K562 (cell line): ENCODE measurements around the gene FOXN3. TPM values are rescaled to one million over a fixed set of nuclear protein-coding genes. Genes with fewer than 3 reads are reported as not detected.

ENCODE experiments used
- ATAC-seq: fragments of 200-7000 bp; cut with Tn5 transposase; 3 replicates; pipeline ENCODE4 v1.9.1; 2020; ENCODE audit warnings: moderate library complexity
- BruUV-seq: library from RNA; stranded (reverse); fragments of 400-500 nt; replicated peaks from 2 replicates; lab custom pipeline; 2021; lab: Mats Ljungman, UMichigan
- CTCF ChIA-PET: fragments of 300-600 bp; formaldehyde crosslinking; extraction: SDS; loops from one replicate; lab custom pipeline; 2021; ENCODE audit warnings: low intra/inter-chr PET ratio; lab: Yijun Ruan, JAX
- POLR2A ChIA-PET: fragments of 300-600, 350-650 bp; sonication (Branson Sonifier 250); formaldehyde crosslinking; extraction: SDS; loops from one replicate; lab custom pipeline; 2021; ENCODE audit warnings: antibody characterized with exemption, inconsistent platforms; lab: Yijun Ruan, JAX
- DNase-seq, 4 experiments: peaks; one replicate each; pipeline versions ENCODE4 v3.0.0 to v3.0.0-alpha.2; 2011 to 2018; ENCODE audit warnings: low spot score in 3 of 4, mixed read lengths in 3 of 4; ENCODE audit errors: extremely low read depth in 1 of 4
- FAIRE-seq: peaks from 2 replicates; lab custom pipeline; 2011; peaks lifted over from hg19 to GRCh38; lab: Jason Lieb, UNC
- H2AFZ ChIP-seq: 2 replicates; pipeline ENCODE4 v1.6.0; 2011; ENCODE audit warnings: low read depth, low read length, control low read depth, inconsistent platforms
- H3K27ac ChIP-seq: fragments of 200-600 bp; 3 replicates; pipeline ENCODE4 v1.8.0; 2011; ENCODE audit warnings: low read depth, mild to moderate bottlenecking, control low read depth, inconsistent platforms, low read length, moderate library complexity, mixed read lengths; ENCODE audit errors: extremely low read depth
- H3K27me3 ChIP-seq, 2 experiments: fragments of 300-600 bp in 1 of 2; 2 replicates in 1 of 2; 3 replicates in 1 of 2; pipeline versions ENCODE4 v1.6.0 to v1.8.0; 2011; ENCODE audit warnings: inconsistent platforms in 2 of 2, low read length in 2 of 2, mild to moderate bottlenecking in 1 of 2, mixed read lengths in 1 of 2, moderate library complexity in 1 of 2; ENCODE audit not compliant: control insufficient read depth in 2 of 2, insufficient read depth in 2 of 2
- H3K36me3 ChIP-seq: fragments of 300-600 bp; 3 replicates; pipeline ENCODE4 v1.8.0; 2011; ENCODE audit warnings: mild to moderate bottlenecking, low read length, inconsistent platforms; ENCODE audit not compliant: control insufficient read depth, insufficient read depth
- H3K4me1 ChIP-seq, 2 experiments: fragments of 200-600 bp in 1 of 2; replicated peaks in 1 of 2; 2 replicates in 1 of 2; 3 replicates in 1 of 2; pipeline versions ENCODE4 v1.5.1 to v1.8.0; 2011; ENCODE audit warnings: inconsistent platforms in 2 of 2, low read length in 2 of 2, mild to moderate bottlenecking in 1 of 2, mixed read lengths in 1 of 2, moderate library complexity in 1 of 2; ENCODE audit not compliant: control insufficient read depth in 2 of 2, insufficient read depth in 2 of 2
- H3K4me2 ChIP-seq: 2 replicates; pipeline ENCODE4 v1.6.1; 2011; ENCODE audit warnings: low read length, control low read depth, inconsistent platforms, mixed read lengths; ENCODE audit not compliant: insufficient read depth
- H3K4me3 ChIP-seq: fragments of 200-600 bp; sonication (generic), shearing (Covaris generic); 2 replicates; pipeline ENCODE4 v1.5.1; 2016; ENCODE audit warnings: control low read depth, inconsistent platforms
- H3K79me2 ChIP-seq: fragments of 200-600 bp; 3 replicates; pipeline ENCODE4 v1.8.0; 2011; ENCODE audit warnings: low read length, inconsistent platforms; ENCODE audit not compliant: control insufficient read depth, insufficient read depth
- H3K9ac ChIP-seq, 2 experiments: 2 replicates each; pipeline versions ENCODE4 v1.6.0 to v1.6.1; 2011; ENCODE audit warnings: low read depth in 2 of 2, low read length in 2 of 2, control low read depth in 1 of 2, inconsistent platforms in 1 of 2, mild to moderate bottlenecking in 1 of 2, mixed read lengths in 1 of 2; ENCODE audit not compliant: insufficient read depth in 1 of 2
- H3K9me1 ChIP-seq: one replicate; pipeline ENCODE4 v1.6.0; 2011; ENCODE audit warnings: inconsistent platforms, mild to moderate bottlenecking, low read length, moderate library complexity; ENCODE audit not compliant: control insufficient read depth, insufficient read depth
- H3K9me3 ChIP-seq: replicated peaks from 2 replicates; pipeline ENCODE4 v1.5.1; 2011; ENCODE audit warnings: low read depth, low read length, inconsistent platforms; ENCODE audit not compliant: control insufficient read depth, insufficient read depth
- H4K20me1 ChIP-seq: replicated peaks from 2 replicates; pipeline ENCODE4 v1.6.1; 2011; ENCODE audit warnings: low read length, inconsistent platforms, mixed read lengths; ENCODE audit not compliant: control insufficient read depth, insufficient read depth
- GTF2F1 ChIP-seq: IDR thresholded peaks from 2 replicates; pipeline ENCODE4 v1.6.1; 2011; ENCODE audit warnings: low read depth, low read length, improper control_type of control experiment
- HNRNPLL ChIP-seq: fragments of 200-400 bp; formaldehyde crosslinking; IDR thresholded peaks from 2 replicates; pipeline ENCODE4 v1.6.1; 2017; ENCODE audit warnings: low read length, low read depth, mild to moderate bottlenecking; ENCODE audit not compliant: poor library complexity, severe bottlenecking
- MCM7 ChIP-seq, 2 experiments: fragments of 450-650 bp; IDR thresholded peaks; 2 replicates each; pipeline ENCODE4 v1.6.1; 2016 to 2018
- NFATC3 ChIP-seq: fragments of 450-650 bp; IDR thresholded peaks from 2 replicates; pipeline ENCODE4 v1.6.1; 2017; ENCODE audit warnings: mild to moderate bottlenecking
- SAFB2 ChIP-seq: fragments of 200-400 bp; formaldehyde crosslinking; IDR thresholded peaks from 2 replicates; pipeline ENCODE4 v1.6.1; 2018; ENCODE audit warnings: borderline replicate concordance, low read length, low read depth, moderate library complexity; ENCODE audit not compliant: severe bottlenecking
- SMARCE1 ChIP-seq: fragments of 450-650 bp; IDR thresholded peaks from 2 replicates; pipeline ENCODE4 v1.7.1; 2016; ENCODE audit warnings: mild to moderate bottlenecking
- TAF15 ChIP-seq: fragments of 200-400 bp; formaldehyde crosslinking; IDR thresholded peaks from 2 replicates; pipeline ENCODE4 v1.6.1; 2017; ENCODE audit warnings: mild to moderate bottlenecking, low read depth, low read length, moderate library complexity
- THRB ChIP-seq: fragments of 450-650 bp; formaldehyde crosslinking; conservative IDR thresholded peaks from 2 replicates; pipeline ENCODE4 v1.4.0; 2022; ENCODE audit warnings: mild to moderate bottlenecking, missing genetic modification characterization
- TRIM25 ChIP-seq: fragments of 450-650 bp; IDR thresholded peaks from 2 replicates; pipeline ENCODE4 v1.7.0; 2016; ENCODE audit warnings: borderline replicate concordance
- TSC22D4 ChIP-seq: fragments of 450-650 bp; IDR thresholded peaks from 2 replicates; pipeline ENCODE4 v1.6.1; 2016; ENCODE audit warnings: missing genetic modification characterization, missing biosample characterization, control low read depth
- U2AF2 ChIP-seq: fragments of 200-400 bp; formaldehyde crosslinking; optimal IDR thresholded peaks from 2 replicates; pipeline ENCODE3; 2017; ENCODE audit warnings: low read depth, mild to moderate bottlenecking, low read length
- VEZF1 ChIP-seq: fragments of 200-800 bp; sonication (Bioruptor generic); IDR thresholded peaks from 2 replicates; pipeline ENCODE4 v1.6.1; 2017; ENCODE audit warnings: missing genetic modification characterization, missing compliant biosample characterization
- ZNF212 ChIP-seq: fragments of 450-650 bp; formaldehyde crosslinking; IDR thresholded peaks from 2 replicates; pipeline ENCODE4 v1.4.0; 2020; ENCODE audit warnings: mild to moderate bottlenecking
- ZNF263 ChIP-seq: sonication (generic); formaldehyde crosslinking; IDR thresholded peaks from 2 replicates; pipeline ENCODE4 v1.8.0; 2022; ENCODE audit warnings: mild to moderate bottlenecking, missing genetic modification reagents, borderline replicate concordance
- ZNF511 ChIP-seq: sonication (generic); formaldehyde crosslinking; IDR thresholded peaks from 2 replicates; pipeline ENCODE4 v1.8.0; 2022; ENCODE audit warnings: mild to moderate bottlenecking, missing genetic modification reagents
- ZNF699 ChIP-seq: fragments of 250-450 bp; sonication (Bioruptor Pico); IDR thresholded peaks from 2 replicates; pipeline ENCODE4 v1.8.0; 2021; ENCODE audit warnings: mild to moderate bottlenecking, moderate library complexity; ENCODE audit not compliant: insufficient replicate concordance
- WGBS: fragments of 100-300 bp; shearing (Covaris generic); methylation state at CpG from one replicate; pipeline ENCODE4 v1.1.6; 2016; ENCODE audit warnings: low coverage, mixed read lengths; ENCODE audit not compliant: insufficient coverage; ENCODE audit errors: missing lambda C conversion rate; 5-methylcytosine and 5-hydroxymethylcytosine counted together
- in situ Hi-C: fragments of 300-500 bp; cut with MboI; formaldehyde crosslinking; loops from 4 replicates; pipeline ENCODE4 v1.15.0; 2018; ENCODE audit warnings: inconsistent platforms, mixed read lengths
- intact Hi-C: fragments of 100-400 bp; cut with micrococcal nuclease; formaldehyde crosslinking; loops from 2 replicates; pipeline ENCODE4 v1.14.2; 2022
- polyA plus RNA-seq, 8 experiments: library from polyadenylated mRNA; depleted of rRNA in 4 of 8; stranded (reverse) in 5 of 8; unstranded in 3 of 8; fragments of >200 nt; fragmentation: Nextera tagmentation in 2 of 8; fragmentation: Illumina TruSeq in 1 of 8; extraction: Ambion mirVana in 2 of 8; extraction: Trizol in 1 of 8; gene quantifications; 2 replicates each; pipeline versions ENCODE4 v1.2.1 to v1.2.3, GENCODE V29; 2011 to 2014; ENCODE audit warnings: inconsistent platforms in 1 of 8, missing spikeins in 1 of 8
- total RNA-seq, 7 experiments: library from RNA; depleted of rRNA in 6 of 7; stranded (reverse); fragments of >200 nt in 6 of 7; fragmentation: Illumina TruSeq in 2 of 7; extraction: Trizol in 2 of 7; gene quantifications; 2 replicates each; pipeline versions ENCODE4 v1.2.1 to v1.2.3, GENCODE V29; 2011 to 2021; ENCODE audit warnings: low replicate concordance in 1 of 7

The FOXN3 gene
- total and polyA plus RNA-seq, 9 of the 15 experiments (the other 6 are each of a cell fraction or from before 2014, with no cell fraction given) = 0.07 to 1.3 (median 0.40) TPM

GRCh38 chr14:89429199-89430181, 12.5 kb upstream of the FOXN3 start:
- Histone ChIP-seq H3K27ac (no peak overlapping the region), H3K36me3 (no peaks in the 10 kb centered on the region), H4K20me1 (no peaks in the 10 kb centered on the region), H3K9ac (no peak overlapping the region), H3K27me3 (peaks cover 0 to 11% of the 10 kb centered on the region in 2 experiments; a peak in 3 of 5 replicates), H3K4me1 (no peaks in the 10 kb centered on the region), H2AFZ (no peak overlapping the region), H3K79me2 (no peaks in the 10 kb centered on the region), H3K4me2 (no peak overlapping the region), H3K9me1 (no peaks in the 10 kb centered on the region), H3K4me3 (no peak overlapping the region), H3K9me3 (no peaks in the 10 kb centered on the region)
- ChIA-PET CTCF (no interaction called here), POLR2A (interaction anchor here (0.7 kb wide), 2 partner anchors 218 to 1983 kb away, joined by 3 read pairs; no protein-coding TSS in a partner anchor)
- BruUV-seq = no TSS peak
- WGBS = 3% methylated on average over 14 of the region's 14 CpGs
- intact Hi-C loops (no loop called here), in situ Hi-C loops (no loop called here)
- FAIRE-seq (no peak), ATAC-seq (no peak), DNase-seq (no peak)
- TF ChIP-seq U2AF2 (no peak), THRB (CRISPR knock-in tag) (no peak), GTF2F1 (no peak), SMARCE1 (no peak), TSC22D4 (no peak), ZNF212 (CRISPR knock-in tag) (no peak), SAFB2 (no peak), ZNF511 (CRISPR knock-in tag) (no peak), NFATC3 (no peak), TRIM25 (no peak), TAF15 (no peak), ZNF263 (CRISPR knock-in tag) (no peak), VEZF1 (CRISPR knock-in tag) (no peak), HNRNPLL (no peak), MCM7 (IDR thresholded peaks at IDR 0.05) (no peak), ZNF699 (CRISPR knock-in tag) (no peak)
